Measurements from ENCODE around the gene ZNF205. TPM values are rescaled to one million over a fixed set of nuclear protein-coding genes. Genes with fewer than 3 reads are reported as not detected.

The ZNF205 gene
- total and polyA plus RNA-seq, 2 of the 13 experiments (the other 11 are each of a cell fraction or from before 2014, with no cell fraction given): 5.8 to 10.2 TPM

GRCh38 chr16:3123986-3124886, 11.8 kb downstream of the ZNF205 start (continued):
- 0 out of 2 replicates have a peak, but pooled peaks have one; percentile 6 for TF ChIP-seq ARID5B (CRISPR knock-in tag; IDR thresholded peaks at IDR 0.05)
- TF ChIP-seq ZNF788 (CRISPR knock-in tag; IDR thresholded peaks at IDR 0.05; ENCODE audit: borderline replicate concordance): peak; percentile 70; the same call in 1 of the 2 replicates
- TF ChIP-seq, protein P1, sequence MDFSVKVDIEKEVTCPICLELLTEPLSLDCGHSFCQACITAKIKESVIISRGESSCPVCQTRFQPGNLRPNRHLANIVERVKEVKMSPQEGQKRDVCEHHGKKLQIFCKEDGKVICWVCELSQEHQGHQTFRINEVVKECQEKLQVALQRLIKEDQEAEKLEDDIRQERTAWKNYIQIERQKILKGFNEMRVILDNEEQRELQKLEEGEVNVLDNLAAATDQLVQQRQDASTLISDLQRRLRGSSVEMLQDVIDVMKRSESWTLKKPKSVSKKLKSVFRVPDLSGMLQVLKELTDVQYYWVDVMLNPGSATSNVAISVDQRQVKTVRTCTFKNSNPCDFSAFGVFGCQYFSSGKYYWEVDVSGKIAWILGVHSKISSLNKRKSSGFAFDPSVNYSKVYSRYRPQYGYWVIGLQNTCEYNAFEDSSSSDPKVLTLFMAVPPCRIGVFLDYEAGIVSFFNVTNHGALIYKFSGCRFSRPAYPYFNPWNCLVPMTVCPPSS (IDR thresholded peaks at IDR 0.05): no peak
- TF ChIP-seq CBX5 (CRISPR knock-in tag; IDR thresholded peaks at IDR 0.05; ENCODE audit: borderline replicate concordance): no peak; the same call in 1 of the 2 replicates
- 0 out of 2 replicates have a peak, but pooled peaks have one; percentile 58 for TF ChIP-seq ZZZ3 (CRISPR knock-in tag; IDR thresholded peaks at IDR 0.05; ENCODE audit: borderline replicate concordance)
- TF ChIP-seq, protein P2, sequence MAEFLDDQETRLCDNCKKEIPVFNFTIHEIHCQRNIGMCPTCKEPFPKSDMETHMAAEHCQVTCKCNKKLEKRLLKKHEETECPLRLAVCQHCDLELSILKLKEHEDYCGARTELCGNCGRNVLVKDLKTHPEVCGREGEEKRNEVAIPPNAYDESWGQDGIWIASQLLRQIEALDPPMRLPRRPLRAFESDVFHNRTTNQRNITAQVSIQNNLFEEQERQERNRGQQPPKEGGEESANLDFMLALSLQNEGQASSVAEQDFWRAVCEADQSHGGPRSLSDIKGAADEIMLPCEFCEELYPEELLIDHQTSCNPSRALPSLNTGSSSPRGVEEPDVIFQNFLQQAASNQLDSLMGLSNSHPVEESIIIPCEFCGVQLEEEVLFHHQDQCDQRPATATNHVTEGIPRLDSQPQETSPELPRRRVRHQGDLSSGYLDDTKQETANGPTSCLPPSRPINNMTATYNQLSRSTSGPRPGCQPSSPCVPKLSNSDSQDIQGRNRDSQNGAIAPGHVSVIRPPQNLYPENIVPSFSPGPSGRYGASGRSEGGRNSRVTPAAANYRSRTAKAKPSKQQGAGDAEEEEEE (CRISPR knock-in tag; IDR thresholded peaks at IDR 0.05; ENCODE audit: borderline replicate concordance): no peak
- no peak for TF ChIP-seq LCORL (IDR thresholded peaks at IDR 0.05)
- peak; percentile 28; the same call in 1 of the 2 replicates for TF ChIP-seq LCORL (CRISPR knock-in tag; IDR thresholded peaks at IDR 0.05)
- TF ChIP-seq NR2C2 (CRISPR knock-in tag; IDR thresholded peaks at IDR 0.05; ENCODE audit: borderline replicate concordance): no peak; the same call in 1 of the 2 replicates
- peak; percentile 92 for TF ChIP-seq KLF11 (CRISPR knock-in tag; IDR thresholded peaks at IDR 0.05)
- TF ChIP-seq DMTF1 (CRISPR knock-in tag; IDR thresholded peaks at IDR 0.05): no peak
- TF ChIP-seq ZBTB20 (CRISPR knock-in tag; IDR thresholded peaks at IDR 0.05; ENCODE audit: borderline replicate concordance, low read depth): 0 out of 2 replicates have a peak, but pooled peaks have one; percentile 59

All from HepG2 (cell line).